GM12872 (cell line): Measurements from ENCODE around the gene ITGA2.

Experiments used
- TF ChIP-seq, protein P1 (sequence below): IDR thresholded peaks from 3 replicates; pipeline ENCODE4 v1.5.1; 2011; ENCODE audit warnings: low read depth, mild to moderate bottlenecking, low read length, moderate library complexity; ENCODE audit not compliant: insufficient read depth

Gene ITGA2

DNA sequence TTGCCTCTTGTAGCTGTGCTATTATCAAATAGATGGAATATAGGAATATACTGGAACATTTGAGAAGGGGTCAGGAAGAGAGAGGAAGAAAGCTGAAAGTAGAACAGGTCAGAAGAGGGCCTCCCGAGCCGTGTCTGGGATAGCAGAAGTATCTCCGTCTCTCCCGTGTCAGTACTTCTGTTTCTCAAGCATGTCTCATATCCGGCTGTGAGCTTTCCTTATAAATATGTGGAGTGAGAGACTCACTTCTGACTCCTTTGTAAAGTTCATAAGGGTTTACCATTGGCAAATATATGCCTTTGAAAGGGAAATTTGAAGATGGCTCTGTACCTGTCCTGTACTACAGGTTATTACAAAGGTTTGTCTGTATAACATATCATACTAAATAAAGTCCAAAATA lies 70.1 kb downstream of the ITGA2 start:
- TF ChIP-seq, protein P1, sequence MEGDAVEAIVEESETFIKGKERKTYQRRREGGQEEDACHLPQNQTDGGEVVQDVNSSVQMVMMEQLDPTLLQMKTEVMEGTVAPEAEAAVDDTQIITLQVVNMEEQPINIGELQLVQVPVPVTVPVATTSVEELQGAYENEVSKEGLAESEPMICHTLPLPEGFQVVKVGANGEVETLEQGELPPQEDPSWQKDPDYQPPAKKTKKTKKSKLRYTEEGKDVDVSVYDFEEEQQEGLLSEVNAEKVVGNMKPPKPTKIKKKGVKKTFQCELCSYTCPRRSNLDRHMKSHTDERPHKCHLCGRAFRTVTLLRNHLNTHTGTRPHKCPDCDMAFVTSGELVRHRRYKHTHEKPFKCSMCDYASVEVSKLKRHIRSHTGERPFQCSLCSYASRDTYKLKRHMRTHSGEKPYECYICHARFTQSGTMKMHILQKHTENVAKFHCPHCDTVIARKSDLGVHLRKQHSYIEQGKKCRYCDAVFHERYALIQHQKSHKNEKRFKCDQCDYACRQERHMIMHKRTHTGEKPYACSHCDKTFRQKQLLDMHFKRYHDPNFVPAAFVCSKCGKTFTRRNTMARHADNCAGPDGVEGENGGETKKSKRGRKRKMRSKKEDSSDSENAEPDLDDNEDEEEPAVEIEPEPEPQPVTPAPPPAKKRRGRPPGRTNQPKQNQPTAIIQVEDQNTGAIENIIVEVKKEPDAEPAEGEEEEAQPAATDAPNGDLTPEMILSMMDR = no peak

DNA sequence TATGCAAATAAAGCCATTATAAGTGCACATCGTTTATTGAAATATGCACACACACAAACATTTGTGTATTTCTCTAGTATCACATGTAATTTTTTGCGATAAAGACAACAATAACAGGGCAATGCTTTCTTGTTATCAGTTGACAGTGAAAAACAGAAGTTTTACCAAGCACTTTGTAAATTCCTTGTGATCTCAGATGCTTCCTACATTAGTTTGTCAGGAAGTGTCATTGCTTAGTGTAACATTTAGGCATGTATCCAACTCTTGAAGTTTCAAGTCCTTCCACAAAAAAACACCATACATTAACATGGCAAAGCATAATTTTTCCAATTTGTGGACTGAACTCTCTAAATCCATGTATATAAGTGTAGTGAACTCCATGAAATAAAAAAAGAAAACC lies 74.0 kb downstream of the ITGA2 start:
- TF ChIP-seq, protein P1 = no peak

DNA sequence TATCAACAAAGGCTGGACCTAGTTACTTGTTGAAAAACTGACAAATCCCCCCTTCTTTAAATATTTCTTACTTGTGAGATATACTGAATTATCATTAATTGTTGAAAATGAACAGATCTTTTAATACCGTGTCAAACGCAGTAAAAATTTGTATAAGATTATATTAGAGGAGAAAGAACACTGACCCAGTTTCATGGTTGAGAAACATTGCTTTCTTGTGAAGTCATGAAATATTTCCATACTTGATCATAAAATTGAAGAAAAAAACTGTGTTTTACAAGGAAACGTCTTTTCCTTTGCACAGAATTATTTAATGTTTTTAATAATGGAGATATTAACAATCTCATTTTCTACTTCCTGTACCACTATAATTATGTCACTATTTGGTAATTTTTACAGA lies 74.6 kb downstream of the ITGA2 start:
- TF ChIP-seq, protein P1 = no peak

DNA sequence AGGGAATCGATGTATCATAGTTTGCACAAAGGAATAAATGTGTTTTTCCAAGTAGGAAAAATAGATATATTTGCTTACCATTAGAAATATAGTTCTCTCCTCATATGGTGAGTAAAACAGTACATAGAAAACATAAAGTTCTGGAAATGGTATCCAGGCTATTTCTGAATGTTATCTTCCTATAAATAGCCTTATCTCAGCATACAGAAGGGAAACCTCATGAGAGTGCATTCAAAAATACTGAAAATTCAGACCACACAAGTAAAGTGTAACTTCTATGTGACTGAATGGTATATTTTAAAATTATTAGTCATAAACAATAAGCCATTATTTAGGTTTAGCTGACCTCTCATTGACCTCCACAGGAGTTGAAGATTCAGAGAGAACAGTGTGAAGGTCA lies 76.9 kb downstream of the ITGA2 start:
- TF ChIP-seq, protein P1 = no peak

DNA sequence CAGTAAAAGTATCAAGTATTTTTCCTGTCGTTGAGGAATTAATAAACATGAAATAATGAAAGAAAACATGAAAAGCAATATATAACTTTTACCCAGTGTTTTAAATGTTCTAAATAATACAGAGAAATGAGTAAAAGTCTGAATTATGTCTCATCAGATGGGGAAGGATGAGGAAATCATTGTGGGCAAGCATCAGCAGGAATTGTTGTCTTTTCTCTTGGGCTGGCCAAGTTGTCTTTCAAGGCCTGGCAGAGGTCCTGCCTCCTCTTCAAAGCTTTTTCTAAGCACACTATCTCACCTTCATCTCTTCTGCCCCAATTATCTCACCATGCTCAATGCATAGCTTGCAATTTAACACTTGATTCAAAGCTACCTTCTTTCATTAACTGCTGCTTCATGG lies 78.5 kb downstream of the ITGA2 start:
- TF ChIP-seq, protein P1 = no peak

DNA sequence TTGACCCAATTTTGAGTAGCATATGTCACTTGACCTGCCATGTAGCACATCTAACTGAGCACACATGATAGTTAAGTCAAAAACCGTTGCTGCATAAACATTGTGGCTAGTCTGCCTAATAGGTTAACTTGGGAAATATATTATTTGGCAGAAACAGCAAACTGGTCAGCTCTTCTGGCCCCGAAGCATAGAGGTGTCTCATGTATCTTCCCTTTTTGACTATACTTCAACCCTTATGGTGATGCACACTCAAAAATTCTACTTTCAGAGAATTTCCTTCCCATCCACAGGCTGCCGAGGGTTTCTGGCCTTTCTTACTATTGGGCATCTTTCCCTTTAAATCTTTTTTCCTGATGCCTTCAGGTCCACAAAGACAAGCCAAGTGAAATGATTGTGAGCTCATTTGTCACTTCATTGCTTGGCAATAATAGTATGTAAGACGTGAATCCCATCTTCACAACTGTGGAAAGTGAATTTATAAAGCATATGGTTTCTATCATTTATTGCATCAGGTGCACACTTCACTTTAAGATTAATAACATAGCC lies 79.2 kb downstream of the ITGA2 start:
- TF ChIP-seq, protein P1 = no peak

DNA sequence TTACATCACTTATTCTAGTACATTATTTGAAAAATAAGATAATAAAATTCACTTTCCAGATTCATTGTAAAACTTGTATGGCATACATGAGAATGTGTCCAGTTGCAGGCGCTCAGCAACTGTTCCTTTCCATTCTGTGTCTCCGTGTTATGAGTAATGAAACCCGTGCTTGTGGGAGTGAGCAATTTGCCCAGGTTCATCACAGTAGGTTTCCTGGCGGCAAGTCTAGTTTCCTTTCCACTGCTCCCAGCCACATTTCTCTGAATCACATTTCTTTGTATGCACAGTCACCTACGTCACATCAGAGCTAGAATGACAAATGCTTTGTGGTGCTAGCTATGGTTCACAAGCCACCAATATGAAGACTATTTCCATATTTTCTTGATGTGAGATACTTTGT lies 80.5 kb downstream of the ITGA2 start:
- TF ChIP-seq, protein P1 = no peak
